CD14-positive monocyte (primary cell): ENCODE measurements around the gene PACSIN1. TPM values are rescaled to one million over a fixed set of nuclear protein-coding genes. Genes with fewer than 3 reads are reported as not detected.

ENCODE experiments used
- DNase-seq, 3 donors: peaks; one replicate each; pipeline ENCODE4 v3.0.0-alpha.2; 2011 to 2022
- H2AFZ ChIP-seq: 2 replicates; pipeline ENCODE4 v1.6.0; 2012; ENCODE audit warnings: mild to moderate bottlenecking, low read depth, low read length, inconsistent platforms; ENCODE audit not compliant: insufficient read depth, poor library complexity, severe bottlenecking
- H3K27ac ChIP-seq, 2 donors: 1 replicate in 1 of 2; 2 replicates in 1 of 2; pipeline ENCODE4 v1.5.1; 2012 to 2013; ENCODE audit warnings: low read length in 2 of 2, control low read depth in 1 of 2, inconsistent platforms in 1 of 2, low read depth in 1 of 2, mild to moderate bottlenecking in 1 of 2
- H3K27me3 ChIP-seq, 2 donors: one replicate each; pipeline versions ENCODE4 v1.6.0 to v1.6.1; 2011 to 2013; ENCODE audit warnings: low read length in 2 of 2; ENCODE audit not compliant: control insufficient read depth in 2 of 2, insufficient read depth in 2 of 2
- H3K36me3 ChIP-seq, 2 donors: replicated peaks in 1 of 2; 1 replicate in 1 of 2; 2 replicates in 1 of 2; pipeline versions ENCODE4 v1.5.1 to v1.6.1; 2012 to 2013; ENCODE audit warnings: low read length in 2 of 2, control low read depth in 1 of 2, inconsistent platforms in 1 of 2, mild to moderate bottlenecking in 1 of 2; ENCODE audit not compliant: insufficient read depth in 2 of 2, control insufficient read depth in 1 of 2
- H3K4me1 ChIP-seq, 2 donors: 1 replicate in 1 of 2; 2 replicates in 1 of 2; pipeline versions ENCODE4 v1.5.1 to v1.6.1; 2012 to 2013; ENCODE audit warnings: low read length in 2 of 2, control low read depth in 1 of 2, inconsistent platforms in 1 of 2, mild to moderate bottlenecking in 1 of 2, moderate library complexity in 1 of 2; ENCODE audit not compliant: insufficient read depth in 2 of 2, control insufficient read depth in 1 of 2
- H3K4me2 ChIP-seq: replicated peaks from 2 replicates; pipeline ENCODE3; 2012; ENCODE audit warnings: low read length, moderate library complexity, mild to moderate bottlenecking; ENCODE audit not compliant: poor library complexity, severe bottlenecking; ENCODE audit errors: extremely low read depth
- H3K4me3 ChIP-seq, 3 experiments: fragments of 200-600 bp in 1 of 3; sonication (generic) in 1 of 3; replicated peaks in 1 of 3; 1 replicate in 2 of 3; 2 replicates in 1 of 3; pipeline ENCODE4 v1.5.1; 2011 to 2013; ENCODE audit warnings: low read length in 3 of 3, mild to moderate bottlenecking in 3 of 3, control low read depth in 2 of 3, low read depth in 2 of 3, inconsistent platforms in 1 of 3, moderate library complexity in 1 of 3
- H3K79me2 ChIP-seq: 2 replicates; pipeline ENCODE4 v1.6.0; 2012; ENCODE audit warnings: mild to moderate bottlenecking, control low read depth, inconsistent platforms, low read length, moderate library complexity; ENCODE audit not compliant: insufficient read depth
- H3K9ac ChIP-seq: 2 replicates; pipeline ENCODE4 v1.6.0; 2017; ENCODE audit warnings: low read length, mild to moderate bottlenecking; ENCODE audit not compliant: insufficient read depth, poor library complexity, severe bottlenecking
- H3K9me3 ChIP-seq, 2 donors: replicated peaks in 1 of 2; 1 replicate in 1 of 2; 2 replicates in 1 of 2; pipeline versions ENCODE4 v1.5.1 to v1.6.1; 2012 to 2013; ENCODE audit warnings: low read length in 2 of 2, control low read depth in 1 of 2; ENCODE audit not compliant: control insufficient read depth in 1 of 2, insufficient read depth in 1 of 2
- H4K20me1 ChIP-seq: 2 replicates; pipeline ENCODE4 v1.6.0; 2012; ENCODE audit warnings: mild to moderate bottlenecking, low read length, control low read depth, moderate library complexity; ENCODE audit not compliant: insufficient read depth
- H3K27ac Mint-ChIP-seq, 7 donors: one replicate each; pipeline ENCODE4 v1.8.0; 2020; ENCODE audit warnings: mild to moderate bottlenecking in 7 of 7, mixed read lengths in 7 of 7, moderate library complexity in 6 of 7, inconsistent platforms in 2 of 7
- H3K27me3 Mint-ChIP-seq, 3 donors: one replicate each; pipeline ENCODE4 v1.8.0; 2021 to 2022; ENCODE audit warnings: low read depth in 3 of 3, mild to moderate bottlenecking in 3 of 3, mixed read lengths in 3 of 3, moderate library complexity in 3 of 3, inconsistent platforms in 1 of 3
- H3K36me3 Mint-ChIP-seq, 2 donors: one replicate each; pipeline ENCODE4 v1.8.0; 2020; ENCODE audit warnings: mixed read lengths in 2 of 2, inconsistent platforms in 1 of 2, mild to moderate bottlenecking in 1 of 2
- H3K4me1 Mint-ChIP-seq: one replicate; pipeline ENCODE4 v1.8.0; 2020; ENCODE audit warnings: mild to moderate bottlenecking, mixed read lengths
- H3K4me3 Mint-ChIP-seq, 2 donors: one replicate each; pipeline ENCODE4 v1.8.0; 2020; ENCODE audit warnings: mild to moderate bottlenecking in 2 of 2, mixed read lengths in 2 of 2, moderate library complexity in 1 of 2
- H3K9me3 Mint-ChIP-seq, 7 donors: one replicate each; pipeline ENCODE4 v1.8.0; 2020 to 2022; ENCODE audit warnings: mixed read lengths in 7 of 7, mild to moderate bottlenecking in 6 of 7, moderate library complexity in 6 of 7, inconsistent platforms in 2 of 7
- WGBS: methylation state at CpG from one replicate; pipeline ENCODE4 v1.1.5; 2013; ENCODE audit warnings: missing lambda C conversion rate; ENCODE audit not compliant: insufficient coverage; 5-methylcytosine and 5-hydroxymethylcytosine counted together
- intact Hi-C, 2 donors: fragments of 100-400 bp; cut with micrococcal nuclease; formaldehyde crosslinking; loops; one replicate each; pipeline versions ENCODE4 v1.15.0 to v1.15.1; 2023
- polyA plus RNA-seq, 3 donors: library from polyadenylated mRNA; depleted of rRNA in 1 of 3; unstranded in 2 of 3; stranded (reverse) in 1 of 3; fragments of 300-500 nt in 2 of 3; fragments of >200 nt in 1 of 3; fragmentation: Illumina TruSeq in 2 of 3; gene quantifications; 1 replicate in 2 of 3; 2 replicates in 1 of 3; pipeline ENCODE4 v1.2.3, GENCODE V29; 2012 to 2021
- TF ChIP-seq, protein P1 (sequence below): fragments of 200-600 bp; IDR thresholded peaks from one replicate; pipeline ENCODE4 v1.8.0; 2022; ENCODE audit warnings: antibody characterized with exemption, mild to moderate bottlenecking

PACSIN1 gene
- polyA plus RNA-seq, 3 donors, result not detected

DNA sequence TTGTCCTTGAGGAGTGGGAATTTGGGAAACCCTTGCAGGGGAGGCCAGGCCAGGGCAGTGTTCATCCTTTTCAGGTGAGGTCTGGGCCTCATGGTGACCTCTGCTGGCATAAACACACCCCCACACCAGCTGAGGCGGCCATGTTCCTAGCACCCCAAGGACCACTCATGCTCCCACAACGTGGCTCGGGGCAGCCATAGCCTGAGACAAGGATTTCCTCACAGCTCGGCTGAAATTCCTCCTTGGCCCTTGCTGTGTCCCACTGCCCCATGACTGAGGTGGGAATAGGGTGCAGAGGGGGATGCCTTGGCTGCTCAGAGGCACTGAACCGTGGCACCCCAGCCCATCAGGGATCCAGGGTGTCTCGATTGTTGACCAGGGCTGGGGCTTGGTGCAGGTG is 117.6 kb downstream of the PACSIN1 start:
- Histone ChIP-seq H4K20me1 (peaks cover 19% of the 10 kb centered on the region), H3K79me2 (no peaks in the 10 kb centered on the region), H3K9ac (no peak overlapping the region), H2AFZ (no peak overlapping the region), H3K4me1 (no peaks in the 10 kb centered on the region), H3K4me2 (no peak overlapping the region), H3K4me3 (no peak overlapping the region), H3K9me3 (no peaks in the 10 kb centered on the region), H3K27ac (peak overlapping the region in 1 of 2 donors; percentile 31), H3K27me3 (no peaks in the 10 kb centered on the region), H3K36me3 (peaks cover 20 to 33% of the 10 kb centered on the region in 2 donors)
- H3K27me3 Mint-ChIP-seq, result peaks cover 0 to 3% (median 0%) of the 10 kb centered on the region in 3 donors
- 80% methylated on average over 1 of the region's 6 CpGs for WGBS
- TF ChIP-seq, protein P1, sequence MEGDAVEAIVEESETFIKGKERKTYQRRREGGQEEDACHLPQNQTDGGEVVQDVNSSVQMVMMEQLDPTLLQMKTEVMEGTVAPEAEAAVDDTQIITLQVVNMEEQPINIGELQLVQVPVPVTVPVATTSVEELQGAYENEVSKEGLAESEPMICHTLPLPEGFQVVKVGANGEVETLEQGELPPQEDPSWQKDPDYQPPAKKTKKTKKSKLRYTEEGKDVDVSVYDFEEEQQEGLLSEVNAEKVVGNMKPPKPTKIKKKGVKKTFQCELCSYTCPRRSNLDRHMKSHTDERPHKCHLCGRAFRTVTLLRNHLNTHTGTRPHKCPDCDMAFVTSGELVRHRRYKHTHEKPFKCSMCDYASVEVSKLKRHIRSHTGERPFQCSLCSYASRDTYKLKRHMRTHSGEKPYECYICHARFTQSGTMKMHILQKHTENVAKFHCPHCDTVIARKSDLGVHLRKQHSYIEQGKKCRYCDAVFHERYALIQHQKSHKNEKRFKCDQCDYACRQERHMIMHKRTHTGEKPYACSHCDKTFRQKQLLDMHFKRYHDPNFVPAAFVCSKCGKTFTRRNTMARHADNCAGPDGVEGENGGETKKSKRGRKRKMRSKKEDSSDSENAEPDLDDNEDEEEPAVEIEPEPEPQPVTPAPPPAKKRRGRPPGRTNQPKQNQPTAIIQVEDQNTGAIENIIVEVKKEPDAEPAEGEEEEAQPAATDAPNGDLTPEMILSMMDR, result no peak
- H3K36me3 Mint-ChIP-seq, result peaks cover 18 to 48% of the 10 kb centered on the region in 2 donors
- intact Hi-C loops, result no loop called here
- H3K27ac Mint-ChIP-seq, result peak overlapping the region in 2 of 7 donors; percentile 1 to 50
- H3K4me1 Mint-ChIP-seq, result no peaks in the 10 kb centered on the region
- no peak overlapping the region for H3K4me3 Mint-ChIP-seq
- no peaks in the 10 kb centered on the region for H3K9me3 Mint-ChIP-seq
- DNase-seq, result no peak

DNA sequence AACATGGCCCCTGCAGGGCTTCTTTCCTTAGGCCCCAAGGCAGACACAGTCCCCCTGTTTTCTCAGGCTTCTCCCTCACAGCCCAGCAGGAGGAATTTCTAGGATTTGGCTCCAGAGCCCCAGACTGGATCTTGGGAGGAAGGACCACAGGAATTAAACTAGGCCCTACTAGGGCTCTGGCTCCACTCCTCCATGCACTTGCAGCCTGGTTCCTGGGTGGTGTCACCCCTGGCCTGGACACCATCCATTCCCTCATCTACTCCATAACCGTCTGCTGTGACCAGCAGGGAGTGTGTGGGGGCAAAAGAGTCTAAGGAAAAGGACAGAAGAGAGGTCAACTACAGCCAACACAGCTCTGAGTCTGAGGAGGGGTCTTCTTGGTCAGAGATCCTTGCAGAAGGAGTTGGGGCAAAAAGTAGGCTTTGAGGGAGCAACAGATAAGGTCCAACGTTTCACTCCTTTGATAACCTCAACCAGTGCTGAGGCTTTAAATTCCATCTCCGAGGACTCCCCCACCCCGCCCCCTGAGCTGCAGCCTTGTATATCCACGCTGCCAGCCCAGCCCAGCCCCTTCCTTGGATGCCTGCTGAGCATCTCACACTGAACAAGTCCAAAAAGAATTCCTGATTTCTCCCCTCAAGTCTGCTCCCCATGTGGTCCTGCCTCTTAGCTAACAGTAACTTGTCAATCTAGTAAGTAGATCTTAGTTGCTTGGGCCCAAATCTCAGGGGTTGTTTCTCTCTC is 118.2 kb downstream of the PACSIN1 start:
- Histone ChIP-seq H3K36me3 (peaks cover 25 to 38% of the 10 kb centered on the region in 2 donors), H3K79me2 (no peaks in the 10 kb centered on the region), H3K4me3 (no peak overlapping the region), H3K27me3 (no peaks in the 10 kb centered on the region), H2AFZ (no peak overlapping the region), H3K9ac (no peak overlapping the region), H3K9me3 (no peaks in the 10 kb centered on the region), H3K4me2 (no peak overlapping the region), H3K27ac (peak overlapping the region in 1 of 2 donors; percentile 31), H4K20me1 (peaks cover 19% of the 10 kb centered on the region), H3K4me1 (no peaks in the 10 kb centered on the region)
- H3K27ac Mint-ChIP-seq, result peak overlapping the region in 4 of 7 donors; percentile 1 to 60 (median 24)
- no peak overlapping the region for H3K4me3 Mint-ChIP-seq
- no peaks in the 10 kb centered on the region for H3K9me3 Mint-ChIP-seq
- no peaks in the 10 kb centered on the region for H3K4me1 Mint-ChIP-seq
- intact Hi-C loops, result no loop called here
- TF ChIP-seq, protein P1, result no peak
- H3K27me3 Mint-ChIP-seq, result peaks cover 0 to 3% (median 0%) of the 10 kb centered on the region in 3 donors
- 100% methylated on average over 3 of the region's 5 CpGs for WGBS
- no peak for DNase-seq
- H3K36me3 Mint-ChIP-seq, result peaks cover 22 to 53% of the 10 kb centered on the region in 2 donors
